CD1c-positive myeloid dendritic cell (primary cell): ENCODE data around the gene MYOCOS.
"Not testable (repeated sequence)": the region's sequence is repeated elsewhere in the genome, so short reads cannot be mapped to it uniquely, and the experiment has no call there.

Source experiments
- DNase-seq: peaks from one replicate; pipeline ENCODE4 v3.0.0-alpha.2; 2016; ENCODE audit errors: extremely low spot score

Gene MYOCOS

DNA sequence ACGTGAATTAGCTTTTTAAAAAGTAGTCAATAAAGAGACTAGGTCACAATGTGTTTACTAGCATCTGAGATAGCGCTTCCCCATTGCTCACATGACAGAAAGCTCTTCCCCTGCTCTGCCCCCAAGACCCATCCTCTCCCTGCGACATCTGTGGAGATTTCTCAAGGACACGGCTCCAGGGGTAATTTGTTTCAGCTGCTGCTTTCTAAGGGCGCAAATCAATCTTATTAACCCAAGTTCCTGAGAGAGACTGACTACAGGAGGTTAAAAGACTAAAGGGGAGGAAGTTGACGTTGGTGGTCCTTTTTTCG, at the start of gene MYOCOS:
MYOCOS (plus strand) TSS at position 92 of the 311 bp plus-strand sequence. CDS start 1,641 bp downstream, outside the sequence.
- no peak for DNase-seq

DNA sequence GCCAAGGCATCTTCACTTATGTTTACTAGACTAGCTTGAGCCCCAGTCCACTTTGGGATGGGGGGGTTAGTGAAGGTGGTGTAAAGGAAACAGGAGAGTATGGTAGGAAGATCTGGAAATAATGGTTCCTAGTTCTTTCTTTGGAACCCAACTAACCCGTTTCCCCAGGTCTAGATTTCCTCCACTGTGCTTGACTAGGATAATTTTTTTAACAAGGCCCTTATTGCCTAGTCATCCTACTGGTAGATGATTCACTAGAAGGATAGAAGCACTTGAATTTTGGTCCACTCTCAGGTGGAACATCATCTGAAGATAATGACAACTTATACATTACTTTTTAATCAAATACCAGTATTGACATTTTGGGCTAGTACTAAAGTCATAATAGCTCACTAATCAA, 45.9 kb upstream of the MYOCOS start:
- no peak for DNase-seq

DNA sequence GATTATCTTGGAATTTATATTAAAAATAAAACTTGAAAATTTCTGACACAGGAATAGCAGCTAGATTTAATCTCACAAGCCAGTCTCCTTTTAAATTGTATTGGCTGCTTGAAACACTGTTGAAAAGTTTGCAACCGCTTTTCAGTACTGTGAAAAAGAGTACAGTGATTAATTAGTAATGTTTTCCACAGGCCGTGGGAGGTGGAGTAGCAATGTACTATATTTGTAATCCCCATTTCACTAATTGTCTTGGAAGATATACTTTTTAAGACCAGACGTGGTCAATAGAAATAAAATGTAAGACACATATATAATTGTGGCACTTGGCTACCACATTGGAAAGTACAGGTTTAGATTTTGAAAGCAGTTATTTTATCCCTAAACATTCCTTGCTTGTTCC, 40.8 kb upstream of the MYOCOS start:
- no peak for DNase-seq

GRCh38 chr1:171581766-171582165, 40.3 kb upstream of the MYOCOS start:
- no peak for DNase-seq

- no peak for DNase-seq
Observed at GRCh38 chr1:171582589-171582988, 39.5 kb upstream of the MYOCOS start.

DNA sequence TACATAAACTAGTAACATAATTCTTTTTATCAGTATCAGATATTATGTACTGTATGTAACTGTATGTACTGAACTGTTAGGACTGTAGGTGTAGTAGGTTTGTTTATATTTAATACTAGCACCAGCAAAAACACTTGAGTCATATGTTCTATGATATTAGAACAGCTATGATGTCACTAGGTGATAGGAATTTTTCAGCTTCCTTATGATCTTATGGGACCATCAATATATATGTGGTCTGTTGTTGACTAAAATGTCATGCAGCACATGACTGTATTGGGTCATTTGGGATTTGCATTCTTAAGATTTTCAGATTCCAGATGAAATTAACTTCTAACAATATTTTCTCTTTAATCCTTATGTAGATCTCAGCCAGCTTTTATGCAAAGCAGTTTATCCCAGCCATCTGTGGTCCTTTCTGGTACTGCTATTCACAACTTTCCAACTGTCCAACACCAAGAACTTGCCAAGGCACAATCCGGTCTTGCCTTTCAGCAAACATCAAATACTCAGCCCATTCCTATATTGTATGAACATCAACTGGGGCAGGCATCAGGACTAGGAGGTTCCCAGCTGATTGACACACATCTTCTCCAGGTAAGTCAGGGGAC, 38.3 kb upstream of the MYOCOS start:
- DNase-seq: no peak

DNA sequence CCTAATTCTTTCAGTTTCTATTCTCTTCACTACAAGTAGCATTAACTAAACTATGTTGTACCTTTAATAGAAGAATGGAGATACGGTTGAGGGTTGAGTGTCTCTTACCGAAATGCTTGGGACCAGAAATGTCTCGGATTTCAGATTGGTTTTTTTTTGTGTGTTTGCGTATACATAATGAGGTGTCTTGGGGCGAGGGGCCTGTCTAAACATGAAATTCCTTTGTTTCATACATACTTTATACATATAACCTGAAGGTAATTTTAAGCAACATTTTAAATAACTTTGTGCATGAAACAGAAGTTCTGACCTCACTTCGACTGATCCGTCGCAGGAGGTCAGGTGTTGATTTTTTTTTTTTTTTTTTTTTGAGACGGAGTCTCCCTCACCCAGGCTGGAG, 36.3 kb upstream of the MYOCOS start:
- no peak for DNase-seq

- no peak for DNase-seq
Observed at GRCh38 chr1:171588230-171588629, 33.8 kb upstream of the MYOCOS start.

GRCh38 chr1:171590022-171590421, 32.0 kb upstream of the MYOCOS start:
- no peak for DNase-seq

- no peak for DNase-seq
Observed at GRCh38 chr1:171595324-171595723, 26.7 kb upstream of the MYOCOS start.

DNA sequence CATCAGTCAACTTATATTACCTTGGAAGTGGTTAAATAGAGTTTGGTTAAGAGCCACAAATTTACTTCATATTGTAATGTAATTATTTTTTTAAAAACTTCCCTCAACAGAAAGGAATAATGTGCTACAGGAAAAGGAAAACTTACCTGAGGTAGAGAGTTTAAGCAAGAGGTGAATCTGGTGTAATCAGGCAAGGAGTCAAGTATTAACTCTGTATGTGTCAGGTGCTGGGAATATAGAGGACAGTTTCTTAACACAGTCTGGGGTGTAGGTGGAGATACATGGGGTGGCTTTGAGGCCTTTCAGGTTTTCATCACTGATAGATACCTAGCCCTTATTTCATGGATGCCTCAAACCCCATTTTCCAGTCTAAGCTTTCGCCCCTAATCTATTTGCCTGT, 25.9 kb upstream of the MYOCOS start:
- no peak for DNase-seq

GRCh38 chr1:171596705-171597104, 25.3 kb upstream of the MYOCOS start:
- no peak for DNase-seq

DNA sequence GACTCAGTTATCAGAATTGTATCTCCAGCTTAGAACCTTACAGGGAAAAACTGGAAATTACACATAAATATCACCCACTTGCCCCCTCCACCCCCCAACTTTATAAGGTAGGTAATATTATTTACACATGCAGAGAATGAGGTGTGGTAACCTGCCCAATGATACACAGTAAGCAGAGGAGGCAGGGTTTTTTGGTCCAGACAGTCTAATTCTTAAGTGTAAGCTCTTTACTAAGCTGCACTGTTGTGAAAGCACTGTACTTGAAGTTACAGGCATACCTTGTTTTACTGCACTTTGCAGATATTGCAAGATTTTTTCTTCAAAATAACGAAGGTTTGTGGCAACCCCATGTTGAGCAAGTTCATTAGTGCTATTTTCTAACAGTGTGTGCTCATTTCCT, 24.8 kb upstream of the MYOCOS start:
- no peak for DNase-seq

DNA sequence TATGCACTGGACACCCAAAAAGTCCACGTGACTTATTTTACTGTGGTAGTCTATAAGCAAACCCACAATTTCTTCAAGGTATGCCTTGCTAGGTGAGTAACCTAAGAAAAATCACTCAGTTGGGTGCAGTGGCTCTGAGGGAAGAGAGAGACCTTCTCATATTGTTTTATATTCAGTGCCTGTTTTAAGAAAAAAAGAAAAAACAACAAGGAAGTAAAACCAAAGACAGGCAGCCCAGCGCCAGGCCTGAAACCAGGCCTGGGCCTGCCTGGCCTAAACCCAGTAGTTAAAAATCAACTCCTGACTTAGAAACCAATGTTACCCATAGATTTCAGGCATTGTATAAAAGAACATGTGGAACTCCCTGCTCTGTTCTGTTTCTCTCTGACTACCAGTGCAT, 21.7 kb upstream of the MYOCOS start:
- DNase-seq: not testable (repeated sequence)

DNA sequence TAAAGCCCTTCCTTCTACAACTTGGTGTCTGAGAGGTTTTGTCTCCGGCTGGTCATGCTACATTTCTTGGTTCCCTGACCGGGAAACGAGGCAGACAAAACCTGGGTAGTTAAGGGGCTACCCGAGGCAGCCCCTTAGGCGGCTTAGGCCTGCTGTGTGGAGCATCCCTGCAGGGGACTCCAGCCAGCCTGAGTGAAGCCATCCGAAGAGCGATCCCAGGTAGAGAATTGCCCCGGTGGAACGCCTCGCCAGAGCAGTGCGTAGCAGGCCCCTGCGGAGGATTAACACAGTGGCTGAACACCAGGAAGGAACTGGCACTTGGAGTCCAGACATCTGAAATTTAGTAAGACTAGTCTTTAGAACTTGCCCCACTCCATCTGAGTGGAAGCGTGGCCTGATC, 21.2 kb upstream of the MYOCOS start:
- no peak for DNase-seq

GRCh38 chr1:171603042-171603441, 19.0 kb upstream of the MYOCOS start:
- DNase-seq: not testable (repeated sequence)

DNA sequence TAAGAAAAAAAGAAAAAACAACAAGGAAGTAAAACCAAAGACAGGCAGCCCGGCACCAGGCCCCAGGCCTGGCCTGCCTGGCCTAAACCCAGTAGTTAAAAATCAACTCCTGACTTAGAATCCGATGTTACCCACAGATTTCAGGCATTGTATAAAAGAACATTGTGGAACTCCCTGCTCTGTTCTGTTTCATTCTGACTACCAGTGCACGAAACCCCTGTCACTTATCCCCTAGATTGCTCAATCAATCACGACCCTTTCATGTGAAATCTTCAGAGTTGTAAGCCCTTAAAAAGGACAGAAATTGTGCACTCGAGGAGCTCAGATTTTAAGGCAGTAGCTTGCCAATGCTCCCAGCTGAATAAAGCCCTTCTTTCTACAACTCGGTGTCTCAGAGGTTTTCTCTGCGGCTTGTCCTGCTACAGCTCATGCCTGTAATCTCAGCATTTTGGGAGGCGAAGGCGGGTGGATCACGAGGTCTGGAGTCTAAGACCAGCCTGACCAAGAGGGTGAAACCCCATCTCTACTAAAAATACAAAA, 15.6 kb upstream of the MYOCOS start:
- DNase-seq: no peak

- DNase-seq: no peak
Observed at GRCh38 chr1:171610385-171610784, 11.7 kb upstream of the MYOCOS start.

DNA sequence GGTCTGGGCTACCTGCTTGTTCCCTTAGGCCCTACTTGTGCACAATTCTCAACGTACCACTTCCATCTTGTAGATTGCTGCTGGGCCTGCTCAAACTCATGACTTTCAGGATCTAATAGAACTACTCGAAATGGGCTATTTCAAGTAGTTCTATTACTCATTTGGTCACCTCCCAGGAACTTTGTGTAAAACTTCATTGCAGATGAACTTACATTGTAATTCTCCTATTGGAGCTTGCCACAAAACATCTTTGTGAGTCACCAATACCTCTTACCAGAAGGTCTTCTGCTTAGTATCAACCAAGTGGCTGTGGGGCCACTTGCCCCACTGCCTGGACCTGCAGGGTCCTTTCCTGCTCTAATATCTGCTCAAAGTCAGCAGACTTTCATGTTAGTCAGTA, 10.7 kb upstream of the MYOCOS start:
- no peak for DNase-seq

DNA sequence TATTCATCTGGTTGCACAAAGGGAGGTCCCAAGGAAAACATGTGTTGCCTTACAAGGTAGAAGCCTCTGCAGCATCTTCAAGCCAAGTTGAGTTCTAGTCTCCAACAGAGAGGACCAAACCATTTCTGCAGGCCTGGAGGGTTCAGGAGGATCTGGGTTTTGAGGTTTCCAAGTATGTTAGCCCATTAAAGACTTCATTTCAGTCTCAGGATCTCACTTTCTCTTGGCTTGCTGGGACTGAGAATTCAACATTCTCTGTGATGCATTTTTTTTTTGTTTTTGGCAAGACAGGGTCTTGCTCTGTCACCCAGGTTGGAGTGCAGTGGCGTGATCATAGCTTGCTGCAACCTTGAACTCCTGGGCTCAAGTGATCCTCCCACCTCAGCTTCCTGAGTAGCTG, 8.8 kb upstream of the MYOCOS start:
- DNase-seq: no peak

- not testable (repeated sequence) for DNase-seq
Observed at GRCh38 chr1:171615122-171615906, 6.7 kb upstream of the MYOCOS start.

GRCh38 chr1:171616586-171616985, 5.5 kb upstream of the MYOCOS start:
- no peak for DNase-seq

DNA sequence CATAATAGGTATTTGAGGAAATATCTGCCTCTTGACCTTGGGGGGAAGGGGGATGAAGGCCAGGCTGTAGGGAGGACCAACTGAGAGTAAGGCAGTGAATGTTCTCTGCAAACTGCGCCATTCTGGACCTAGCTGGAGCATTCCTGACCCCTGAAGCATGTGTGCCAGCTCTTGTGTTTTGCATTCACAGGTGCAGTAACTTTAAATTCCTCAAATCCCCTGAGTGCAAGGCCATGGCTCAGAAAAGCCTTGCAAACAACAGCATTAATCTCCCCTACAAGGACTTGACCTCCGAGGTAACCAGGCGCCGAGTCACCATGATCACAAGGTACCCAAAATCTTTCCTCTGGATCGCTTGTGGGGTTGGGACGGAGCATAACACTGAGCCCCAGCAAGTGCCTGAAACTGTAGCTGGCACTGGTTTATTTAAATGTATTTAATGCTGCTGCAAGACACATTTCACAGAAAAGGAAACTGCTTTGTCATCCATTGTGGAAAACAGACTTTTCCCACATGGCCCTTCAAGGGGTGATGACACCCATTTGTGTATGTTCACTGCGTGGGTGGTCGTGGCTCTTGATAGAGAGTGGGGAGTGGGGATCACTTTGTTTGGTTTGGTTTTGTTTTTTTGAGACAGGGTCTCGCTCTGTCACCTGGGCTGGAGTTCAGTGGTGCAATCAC, 1.7 kb downstream of the MYOCOS start:
- DNase-seq: no peak
